HG03439 (cell line): ENCODE data around the gene STOX1.
A peak's percentile ranks its signal among the peaks of the same experiment; 100 is the strongest.
"Not testable (repeated sequence)": the region's sequence is repeated elsewhere in the genome, so short reads cannot be mapped to it uniquely, and the experiment has no call there.

Experiments
- ATAC-seq: cut with Tn5 transposase; IDR thresholded peaks from one replicate; pipeline ENCODE4 v1.9.1; 2021; ENCODE audit warnings: mild to moderate bottlenecking, moderate library complexity; ENCODE audit not compliant: unreplicated experiment

STOX1 gene

DNA sequence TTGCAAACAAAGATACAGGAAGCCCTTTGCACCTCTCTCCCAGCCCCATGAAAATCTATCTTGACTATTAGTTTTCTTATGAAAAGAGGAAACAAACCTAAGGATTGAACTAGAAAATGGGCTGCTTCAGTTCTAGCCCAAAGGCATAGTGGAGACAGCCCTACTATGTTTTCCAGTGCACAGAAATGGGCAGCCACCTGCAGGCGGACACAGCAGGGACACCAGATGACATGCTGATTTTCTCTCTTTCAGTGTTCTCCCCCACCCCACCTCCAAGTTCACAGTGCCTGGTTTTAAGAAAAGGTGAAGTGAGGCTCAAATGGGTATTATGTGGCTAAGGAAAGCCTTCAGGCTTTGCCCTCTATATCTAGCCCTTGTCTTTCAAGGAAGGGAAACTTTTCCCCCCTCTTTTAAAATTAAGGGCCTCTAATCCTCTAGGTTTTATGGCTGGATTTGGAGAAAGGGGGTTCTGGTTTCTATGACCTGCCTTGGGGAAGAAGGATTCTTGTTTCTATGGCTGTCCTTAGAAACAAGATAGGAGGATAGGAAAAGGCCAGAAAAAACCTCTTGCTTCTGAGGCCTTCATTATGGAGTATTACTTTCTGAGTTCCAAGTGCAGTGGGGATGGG lies 50.3 kb downstream of the STOX1 start:
- no peak for ATAC-seq

DNA sequence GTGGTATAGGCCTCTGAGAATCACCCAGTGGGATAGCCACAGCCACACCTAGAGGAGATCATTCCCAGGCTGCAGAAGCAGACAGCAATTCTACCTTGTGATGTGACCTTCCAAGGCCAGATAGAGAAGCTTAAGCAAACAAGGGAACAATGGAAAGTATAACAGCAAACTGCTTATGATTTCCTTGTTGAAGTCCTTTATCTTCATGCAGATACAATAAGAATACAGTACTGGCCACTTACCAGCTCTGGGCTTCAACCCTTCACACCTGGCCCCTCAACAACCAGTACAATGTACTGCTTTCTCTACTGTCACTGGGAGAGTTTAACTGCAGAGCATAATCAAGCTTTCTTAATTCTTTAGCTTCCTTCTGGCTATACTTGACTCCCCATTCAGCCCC lies 51.2 kb downstream of the STOX1 start:
- no peak for ATAC-seq

DNA sequence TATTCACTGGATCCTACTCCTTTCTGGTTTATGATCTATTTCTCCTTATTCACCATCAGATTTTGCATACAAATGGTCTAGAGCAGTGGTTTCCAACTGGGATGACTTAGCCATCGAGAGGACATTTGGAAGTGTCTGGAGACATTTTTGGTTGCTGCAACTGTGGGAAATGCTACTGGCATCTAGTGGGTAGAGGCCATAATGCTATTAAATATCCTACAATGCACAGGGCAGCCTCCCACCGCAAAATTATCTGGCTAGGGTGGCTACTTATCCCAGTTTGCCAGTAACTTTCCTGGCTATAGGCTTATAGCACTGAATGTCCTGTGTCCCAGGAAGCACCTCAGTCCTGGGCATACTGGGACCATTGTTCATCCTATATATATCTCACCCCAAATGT lies 52.3 kb downstream of the STOX1 start:
- no peak for ATAC-seq

DNA sequence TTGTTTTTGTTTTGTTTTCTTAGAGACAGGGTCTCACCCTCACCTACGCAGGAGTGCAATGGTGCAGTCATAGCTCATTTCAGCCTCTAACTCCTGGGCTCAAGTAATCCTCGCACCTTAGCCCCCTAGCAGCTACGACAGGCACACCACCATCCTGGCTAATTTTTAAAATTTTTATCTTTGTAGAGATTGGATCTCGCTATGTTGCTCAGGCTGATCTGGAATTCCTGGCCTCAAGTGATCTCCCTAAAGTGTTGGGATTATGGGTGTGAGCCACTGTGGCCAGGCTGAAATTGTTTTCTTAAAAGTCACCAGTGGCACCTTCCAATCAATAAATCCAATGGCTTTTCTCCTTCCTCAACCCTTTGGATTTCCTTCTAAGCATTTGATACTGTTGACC lies 52.9 kb downstream of the STOX1 start:
- ATAC-seq = no peak

DNA sequence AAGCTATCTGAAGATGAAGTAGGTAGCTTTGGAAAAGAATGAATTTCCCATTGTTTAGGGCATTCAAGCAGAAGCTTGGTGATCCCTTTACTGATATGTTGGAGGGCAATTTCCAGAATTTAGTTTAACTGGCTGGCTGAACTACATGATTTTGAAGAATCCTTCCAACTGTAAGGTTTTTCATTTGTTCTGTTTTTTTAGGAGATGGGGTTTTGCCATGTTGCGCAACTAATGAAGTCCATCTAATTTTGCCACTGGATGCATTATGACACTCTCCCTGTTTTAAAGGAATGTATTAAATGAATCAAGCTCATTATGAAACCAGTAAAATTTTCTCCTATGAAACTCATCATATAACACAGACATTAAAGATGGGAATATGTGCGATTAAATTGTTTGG lies 67.7 kb downstream of the STOX1 start:
- no peak for ATAC-seq

DNA sequence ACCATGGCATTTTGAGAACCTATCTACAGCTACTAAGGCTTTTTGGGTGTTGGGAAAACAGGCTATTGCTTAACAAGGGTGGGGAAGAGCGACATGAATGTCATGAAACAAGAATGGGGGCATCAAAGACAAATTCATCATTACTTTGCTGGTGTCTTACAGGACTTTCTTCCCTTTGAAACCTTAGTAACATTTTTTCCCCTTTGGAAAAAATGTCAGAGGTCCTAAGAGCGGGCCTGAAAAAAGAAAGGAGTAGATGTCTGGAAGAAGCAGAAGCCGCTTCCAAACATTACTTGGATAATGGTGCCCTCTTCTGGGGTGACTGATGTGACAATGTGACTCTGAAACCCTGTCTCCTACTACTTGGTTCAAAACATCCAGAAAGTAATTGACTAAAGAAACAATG lies 70.0 kb downstream of the STOX1 start:
- no peak for ATAC-seq

DNA sequence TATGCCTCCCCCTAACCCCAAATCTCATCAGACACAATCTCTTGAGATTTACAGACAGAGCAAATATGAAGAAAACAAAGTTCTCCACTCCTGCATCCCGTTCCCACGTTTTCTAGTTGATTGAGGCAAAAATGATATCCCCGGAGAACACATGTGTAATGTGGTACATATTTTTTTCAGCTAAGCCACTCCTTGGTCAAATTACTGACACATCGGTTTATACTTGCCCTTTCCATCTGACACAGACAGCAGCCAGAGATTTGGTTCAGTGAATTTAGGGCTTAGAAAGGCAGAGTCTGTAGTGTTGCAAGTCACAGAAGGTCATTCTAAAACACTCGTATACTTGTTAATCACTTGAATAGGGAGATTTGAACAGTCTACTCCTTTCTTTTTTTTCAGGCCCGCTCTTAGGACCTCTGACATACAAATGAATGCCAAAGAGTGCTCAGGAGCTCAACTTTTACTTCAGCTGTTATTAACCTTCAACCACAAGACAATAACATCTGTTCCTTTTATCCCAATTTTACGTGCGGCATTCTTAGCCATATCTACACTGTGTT lies 71.9 kb downstream of the STOX1 start:
- ATAC-seq = no peak

DNA sequence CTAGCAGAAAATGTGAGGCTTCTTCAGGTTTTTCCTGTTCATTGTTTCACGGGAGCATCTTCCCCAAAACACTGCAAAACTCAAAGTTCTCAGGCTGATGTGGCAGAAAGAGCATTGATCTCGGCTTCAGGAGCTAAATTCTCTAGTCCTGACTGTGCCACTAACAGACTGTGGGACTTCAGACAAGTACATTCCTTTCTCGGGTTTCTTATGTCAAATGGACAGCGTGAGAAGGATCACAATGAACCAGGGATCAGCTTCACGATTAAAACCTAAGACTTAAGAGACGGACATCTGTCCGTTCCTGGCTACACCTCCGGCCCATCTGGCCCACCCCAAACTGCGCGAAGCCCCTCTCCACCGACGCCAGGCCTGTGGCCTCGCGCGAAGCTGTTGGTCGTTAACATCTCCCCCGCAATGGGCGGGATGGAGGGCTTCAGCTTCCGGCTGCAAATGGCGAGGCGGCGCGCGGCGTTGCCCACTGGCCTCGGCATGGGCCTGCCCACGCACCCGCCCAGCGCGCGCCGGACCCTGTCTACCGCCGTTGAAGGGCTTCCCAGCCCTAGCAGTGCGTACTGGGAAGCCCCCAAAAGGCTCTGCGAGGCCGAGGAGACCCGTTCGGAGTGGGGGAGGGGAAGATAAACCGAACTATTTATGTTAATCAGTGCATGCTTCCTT lies 73.2 kb downstream of the STOX1 start:
- no peak for ATAC-seq

DNA sequence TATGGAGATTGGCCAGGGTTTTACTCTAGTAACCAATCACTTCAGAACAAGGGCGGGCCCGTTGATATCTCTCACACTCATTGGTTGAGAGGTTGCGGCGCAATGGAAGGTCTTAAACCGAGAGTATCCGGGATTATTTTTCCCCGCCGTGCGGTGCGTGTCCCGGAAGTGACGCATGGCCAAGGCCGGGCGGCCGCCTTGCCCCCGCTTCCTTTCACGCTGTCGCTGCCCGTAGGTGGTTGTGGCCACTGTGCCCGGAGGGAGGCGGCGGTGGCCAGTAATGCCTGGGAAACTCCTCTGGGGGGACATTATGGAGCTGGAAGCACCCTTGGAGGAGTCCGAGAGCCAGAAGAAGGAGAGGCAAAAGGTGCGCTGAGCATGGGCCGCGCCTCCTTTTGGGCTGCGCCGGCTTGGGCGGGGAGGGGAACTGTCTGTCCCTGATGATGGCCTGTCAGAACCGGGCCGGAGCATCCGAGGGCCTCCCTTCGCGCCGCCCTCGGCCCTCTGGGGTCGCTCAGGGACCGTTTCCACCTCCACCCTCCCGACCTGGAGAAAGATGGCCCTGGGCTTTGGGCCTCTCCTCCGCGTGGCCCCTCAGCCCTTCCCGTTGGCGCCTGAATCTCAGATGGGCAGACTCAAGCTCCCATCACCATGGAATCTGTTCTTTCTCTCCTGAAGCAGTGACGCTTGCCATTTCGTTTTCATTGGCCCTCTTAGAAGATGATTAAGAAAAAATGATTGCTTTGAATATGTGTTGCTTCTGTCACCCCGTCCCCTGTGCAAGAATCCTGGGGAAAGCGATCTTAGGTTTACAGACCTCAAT lies 74.0 kb downstream of the STOX1 start, which contains the start of gene DDX50:
Gene DDX50, plus strand, starts transcription at position 211 of the 823 bp plus-strand sequence. Its CDS starts 70 bp downstream, at position 281.
- peak; percentile 97 for ATAC-seq

DNA sequence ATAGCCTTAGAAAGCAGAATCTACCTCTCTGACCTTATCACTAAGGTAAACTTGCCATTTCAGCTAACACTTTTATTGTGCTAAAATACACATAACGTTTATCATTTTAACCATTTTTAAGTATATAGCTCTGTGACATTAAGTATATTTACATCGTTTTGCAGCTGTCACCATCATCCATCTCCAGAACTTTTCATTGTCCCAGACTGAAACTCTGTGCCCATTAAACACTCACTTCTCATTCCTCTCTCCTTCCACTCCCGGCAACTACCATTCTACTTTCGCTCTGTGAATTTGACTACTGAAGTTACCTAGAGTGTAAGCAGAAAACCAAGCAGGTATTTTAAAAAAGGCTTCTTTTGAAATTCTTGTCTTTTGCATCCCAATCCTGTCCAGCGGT lies 75.1 kb downstream of the STOX1 start:
- ATAC-seq = no peak

DNA sequence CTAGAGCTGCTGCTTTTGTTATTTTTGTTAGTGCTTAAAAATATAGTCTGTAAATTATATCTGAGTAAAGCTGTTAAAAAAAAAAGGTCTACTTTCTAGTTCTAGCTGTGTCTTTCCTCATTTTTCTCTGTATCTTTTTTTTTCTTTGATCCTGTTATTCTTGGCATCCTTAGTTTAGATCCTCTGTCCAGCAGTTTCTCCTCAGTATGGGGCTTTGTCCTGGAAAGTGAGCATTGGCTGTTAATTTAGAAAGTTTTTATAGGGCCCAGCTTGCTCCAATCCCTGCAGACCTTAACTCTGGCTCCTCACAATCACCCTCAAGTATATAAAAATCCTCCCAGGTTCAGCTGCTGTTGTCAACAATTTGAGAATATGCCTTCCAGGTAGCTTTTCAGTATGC lies 97.3 kb downstream of the STOX1 start:
- ATAC-seq = no peak

DNA sequence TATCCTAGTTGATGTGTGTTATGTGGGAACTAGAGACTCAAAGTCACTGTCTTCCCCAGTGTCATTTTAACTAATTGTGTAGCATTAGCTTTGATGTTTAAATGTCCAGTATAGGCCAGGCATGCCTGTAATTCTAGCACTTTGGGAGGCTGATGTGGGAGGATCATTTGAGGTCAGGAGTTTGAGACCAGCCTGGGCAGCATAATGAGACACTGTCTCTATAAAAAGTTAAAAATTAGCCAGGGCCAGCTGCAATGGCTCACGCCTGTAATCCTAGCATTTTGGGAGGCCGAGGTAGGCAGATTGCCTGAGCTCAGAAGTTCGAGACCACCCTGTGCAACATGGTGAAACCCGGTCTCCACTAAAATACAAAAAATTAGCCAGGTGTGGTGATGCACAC lies 98.2 kb downstream of the STOX1 start:
- no peak for ATAC-seq

DNA sequence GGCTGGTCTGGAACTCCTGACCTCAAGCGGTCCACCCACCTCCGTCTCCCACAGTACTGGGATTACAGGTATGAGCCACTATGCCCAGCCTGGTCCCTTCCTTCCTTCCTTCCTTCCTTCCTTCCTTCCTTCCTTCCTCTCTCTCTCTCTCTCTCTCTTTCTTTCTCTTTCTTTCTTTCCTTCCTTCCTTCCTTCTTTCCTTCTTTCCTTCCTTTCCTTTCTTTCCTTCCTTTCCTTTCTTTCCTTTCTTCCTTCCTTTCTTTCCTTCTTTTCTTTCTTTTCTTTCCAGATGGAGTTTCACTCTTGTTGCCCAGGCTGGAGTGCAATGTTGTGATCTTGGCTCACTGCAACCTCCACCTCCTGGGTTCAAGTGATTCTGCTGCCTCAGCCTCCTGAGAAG lies 101.8 kb downstream of the STOX1 start:
- ATAC-seq = not testable (repeated sequence)

DNA sequence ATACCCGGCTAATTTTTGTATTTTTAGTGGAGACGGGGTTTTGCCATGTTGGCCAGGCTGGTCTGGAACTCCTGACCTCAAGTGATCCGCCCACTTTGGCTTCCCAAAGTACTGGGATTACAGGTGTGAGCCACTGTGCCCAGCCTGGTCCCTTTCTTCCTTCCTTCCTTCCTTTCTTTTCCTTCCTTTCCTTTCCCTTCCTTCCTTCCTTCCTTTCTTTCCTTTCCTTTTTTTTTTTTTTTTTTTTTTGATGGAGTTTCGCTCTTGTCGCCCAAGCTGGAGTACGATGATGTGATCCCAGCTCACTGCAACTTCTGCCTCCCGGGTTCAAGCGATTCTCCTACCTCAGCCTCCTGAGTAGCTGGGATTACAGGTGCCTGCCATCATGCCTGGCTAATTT lies 102.6 kb downstream of the STOX1 start:
- ATAC-seq = not testable (repeated sequence)

DNA sequence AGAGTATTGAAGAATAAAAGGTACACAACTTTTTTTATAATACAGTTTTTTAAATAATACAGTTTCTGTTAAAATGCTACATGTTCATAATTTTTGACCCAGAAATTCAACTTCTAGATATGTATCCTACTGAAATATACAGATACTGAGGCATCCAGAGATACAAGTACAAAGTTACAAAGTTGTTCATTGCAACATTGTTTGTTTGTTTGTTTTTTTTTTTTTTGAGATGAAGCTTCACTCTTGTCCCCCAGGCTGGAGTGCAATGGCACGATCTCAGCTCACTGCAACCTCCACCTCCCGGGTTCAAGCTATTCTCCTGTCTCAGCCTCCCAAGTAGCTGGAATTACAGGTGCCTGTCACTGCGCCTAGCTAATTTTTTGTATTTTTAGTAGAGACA lies 105.5 kb downstream of the STOX1 start:
- ATAC-seq = not testable (repeated sequence)

DNA sequence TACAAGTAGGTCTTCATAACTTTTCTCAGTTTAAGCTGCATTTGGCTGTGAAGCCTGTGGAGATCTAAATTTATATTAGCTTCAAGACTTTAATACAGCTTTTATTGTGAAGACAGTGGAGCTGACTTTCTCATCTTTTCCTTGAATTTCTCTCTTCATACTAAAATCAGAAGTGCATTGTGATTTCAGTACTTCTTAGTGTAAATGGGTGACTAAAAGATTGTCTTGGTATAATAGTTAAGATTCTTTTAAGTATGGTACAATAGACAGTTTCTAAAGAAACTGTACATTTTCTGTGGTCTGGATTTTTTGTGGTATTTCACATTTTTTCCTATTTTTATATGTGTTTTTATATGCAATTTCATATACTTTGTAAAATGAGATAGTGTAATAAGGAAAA lies 107.7 kb downstream of the STOX1 start:
- no peak for ATAC-seq

DNA sequence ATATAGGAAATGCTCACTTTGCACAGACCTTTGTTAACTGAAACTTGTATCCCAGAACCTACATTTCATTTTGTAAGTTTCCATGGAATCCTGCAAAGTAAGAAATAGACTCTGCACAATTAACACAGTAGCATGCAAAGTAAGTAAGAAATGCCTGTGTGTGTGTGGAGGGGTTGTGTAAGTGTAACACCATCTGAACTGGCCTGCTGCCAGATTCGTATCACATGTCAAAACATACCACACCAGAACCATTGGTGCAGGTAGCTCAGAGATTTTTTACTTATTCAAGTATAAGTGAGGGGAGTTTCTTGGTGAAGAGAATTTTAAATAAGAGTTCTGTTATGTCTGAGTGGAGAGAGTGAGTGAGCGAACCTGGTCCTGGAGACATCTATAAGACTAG lies 110.8 kb downstream of the STOX1 start:
- no peak for ATAC-seq

DNA sequence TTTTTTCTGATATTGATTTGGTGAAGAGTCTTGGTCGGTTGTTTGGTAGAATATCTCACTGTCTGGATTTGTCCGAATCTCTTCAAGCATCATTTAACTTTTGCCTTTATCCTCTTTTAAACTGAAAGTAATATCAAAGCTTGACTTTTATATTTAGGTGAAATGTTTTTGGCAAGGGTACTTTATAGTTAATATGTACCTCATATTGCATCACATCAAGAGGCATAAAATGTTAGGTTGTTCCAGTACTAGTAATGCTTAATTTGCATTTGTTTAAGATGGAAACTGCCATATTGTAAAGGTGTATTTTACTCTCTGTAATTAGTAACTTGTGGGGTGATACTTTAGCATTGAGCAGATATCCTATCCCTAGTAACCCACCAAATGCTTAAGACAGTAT lies 111.6 kb downstream of the STOX1 start:
- no peak for ATAC-seq

DNA sequence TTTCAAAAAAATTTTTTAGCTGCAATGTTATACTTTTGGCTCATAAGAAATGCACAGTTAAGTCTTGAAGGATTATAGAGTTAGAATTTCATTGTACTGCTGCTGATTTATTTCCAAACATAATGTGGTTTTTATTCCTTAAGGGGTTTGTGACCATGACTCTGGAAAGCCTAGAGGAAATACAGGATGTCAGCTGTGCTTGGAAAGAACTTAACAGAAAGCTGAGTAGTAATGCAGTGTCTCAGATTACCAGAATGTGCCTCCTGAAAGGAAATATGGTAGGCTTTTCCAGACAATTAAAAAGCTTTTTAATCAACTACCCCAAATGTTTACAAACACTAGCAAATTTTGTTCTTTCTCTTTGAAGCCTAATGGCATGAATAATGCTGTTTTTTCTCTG lies 113.6 kb downstream of the STOX1 start:
- not testable (repeated sequence) for ATAC-seq
